ENCODE data around the gene CYB561. TPM values are rescaled to one million over a fixed set of nuclear protein-coding genes. Genes with fewer than 3 reads are reported as not detected.
A peak's percentile ranks its signal among the peaks of the same experiment; 100 is the strongest.

The CYB561 gene
- total and polyA plus RNA-seq, 9 of the 15 experiments (the other 6 are each of a cell fraction or from before 2014, with no cell fraction given) = 4.0 to 30.8 (median 17.4) TPM

DNA sequence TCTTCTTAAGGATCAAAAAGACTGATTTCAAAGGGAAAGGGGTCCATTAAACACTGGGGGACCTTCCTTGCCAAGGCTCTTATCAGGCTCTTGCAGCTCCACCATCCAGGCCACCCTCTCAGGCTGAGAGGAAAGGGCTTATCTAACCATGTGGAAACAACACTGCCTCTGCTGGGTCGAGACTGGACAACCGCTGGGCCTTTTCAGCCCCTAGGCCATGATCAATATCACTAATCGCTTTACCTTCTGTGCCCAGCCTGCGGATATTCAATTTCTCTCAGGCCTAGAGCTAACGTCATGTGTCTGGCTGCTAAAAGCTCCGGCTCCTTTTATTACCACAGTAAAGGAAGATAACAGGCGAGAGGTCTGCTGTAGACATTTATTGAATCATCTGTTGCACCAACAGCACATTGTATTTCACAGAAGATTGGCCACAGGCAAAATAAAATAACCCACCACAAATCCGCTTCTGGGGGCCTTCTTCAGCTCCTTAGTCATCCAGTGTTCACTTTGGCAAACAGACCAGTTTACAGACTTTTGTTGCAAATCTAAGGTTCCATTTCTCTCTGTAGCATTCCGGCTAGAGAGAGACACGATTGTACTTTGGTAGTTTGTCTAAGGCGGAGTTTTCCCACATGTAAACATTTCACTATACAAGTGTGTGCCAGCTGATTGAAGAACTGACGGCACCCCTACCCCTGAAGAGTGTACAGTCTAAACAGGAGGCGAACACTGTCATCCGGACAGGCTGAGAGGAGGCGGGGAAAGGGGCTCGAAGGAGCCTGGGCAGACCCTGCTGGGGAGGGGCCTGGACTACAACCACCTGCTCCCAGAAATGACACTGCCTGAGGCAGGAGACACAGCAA lies 13.9 kb downstream of the CYB561 start (continued):
- TF ChIP-seq XRCC4 (IDR thresholded peaks at IDR 0.05; ENCODE audit: extremely low read depth, insufficient read depth, insufficient read length) = no peak
- TF ChIP-seq ZNF583 (CRISPR knock-in tag; IDR thresholded peaks at IDR 0.05) = peak; percentile 46; the same call in 1 of the 2 replicates
- no peak for TF ChIP-seq ILK (tag; IDR thresholded peaks at IDR 0.05; ENCODE audit: borderline replicate concordance, low read depth)
- no peak for TF ChIP-seq SMARCA5 (IDR thresholded peaks at IDR 0.05)
- TF ChIP-seq STAG1 (CRISPR knock-in tag; IDR thresholded peaks at IDR 0.05; ENCODE audit: borderline replicate concordance) = no peak
- no peak for TF ChIP-seq ZNF24 (IDR thresholded peaks at IDR 0.05)
- TF ChIP-seq SMARCE1 (IDR thresholded peaks at IDR 0.05) = peak; percentile 96
- peak; percentile 83 for TF ChIP-seq NBN (IDR thresholded peaks at IDR 0.05; ENCODE audit: low read depth)
- peak; percentile 52; the same call in 1 of the 2 replicates for TF ChIP-seq BACH1 (tag; IDR thresholded peaks at IDR 0.05)
- peak; percentile 95 for TF ChIP-seq POLR2AphosphoS5 (IDR thresholded peaks at IDR 0.05; ENCODE audit: control insufficient read depth, insufficient read depth, low read depth, low read length)
- 0 out of 2 replicates have a peak, but pooled peaks have one; percentile 19 for TF ChIP-seq ZBTB34 (CRISPR knock-in tag; IDR thresholded peaks at IDR 0.05)
- TF ChIP-seq FOSL1 (tag; conservative IDR thresholded peaks at IDR 0.05) = peak; percentile 56
- TF ChIP-seq YY1 (IDR thresholded peaks at IDR 0.05; ENCODE audit: borderline replicate concordance in 1 of 3, control insufficient read depth in 1 of 3, extremely low read depth in 1 of 3, insufficient read depth in 3 of 3, insufficient read length in 1 of 3, insufficient replicate concordance in 2 of 3, low read depth in 1 of 3, low read length in 2 of 3) = peak in 1 of 3 experiments; percentile 30
- 0 out of 2 replicates have a peak, but pooled peaks have one; percentile 29 for TF ChIP-seq ZBTB9 (CRISPR knock-in tag; IDR thresholded peaks at IDR 0.05)
- TF ChIP-seq CREM (IDR thresholded peaks at IDR 0.05; ENCODE audit: low read depth) = peak; percentile 74
- no peak for TF ChIP-seq ZBED1 (IDR thresholded peaks at IDR 0.05)
- peak; percentile 64; the same call in 1 of the 2 replicates for TF ChIP-seq BHLHE40 (IDR thresholded peaks at IDR 0.05; ENCODE audit: low read length)
- TF ChIP-seq HMGN3 (IDR thresholded peaks at IDR 0.05; ENCODE audit: borderline replicate concordance, extremely low read depth, insufficient read length, low read depth, low read length) = peak; percentile 33
- TF ChIP-seq TEAD4 (IDR thresholded peaks at IDR 0.05; ENCODE audit: low read length) = peak; percentile 94
- no peak for TF ChIP-seq TEAD4 (CRISPR knock-in tag; IDR thresholded peaks at IDR 0.05; ENCODE audit: borderline replicate concordance)
- peak; percentile 77; the same call in 1 of the 2 replicates for TF ChIP-seq CC2D1A (IDR thresholded peaks at IDR 0.05)
- no peak for TF ChIP-seq ZBTB1 (CRISPR knock-in tag; IDR thresholded peaks at IDR 0.05; ENCODE audit: borderline replicate concordance, low read depth)
- 0 out of 2 replicates have a peak, but pooled peaks have one; percentile 12 for TF ChIP-seq ZNF354B (CRISPR knock-in tag; IDR thresholded peaks at IDR 0.05)
- no peak; the same call in 1 of the 2 replicates for TF ChIP-seq ATF4 (CRISPR knock-in tag; IDR thresholded peaks at IDR 0.05)
- TF ChIP-seq CTBP1 (IDR thresholded peaks at IDR 0.05; ENCODE audit: borderline replicate concordance) = peak; percentile 60; the same call in 1 of the 2 replicates
- TF ChIP-seq ZNF561 (CRISPR knock-in tag; conservative IDR thresholded peaks at IDR 0.05) = no peak
